HEK293T (cell line): Measurements from ENCODE around the gene BHLHE23.

Experiments used
- BHLHE40 ChIP-seq: fragments of 450-650 bp; IDR thresholded peaks from 2 replicates; pipeline ENCODE4 v1.6.1; 2016; ENCODE audit warnings: mild to moderate bottlenecking, moderate library complexity, borderline replicate concordance
- ELF4 ChIP-seq: fragments of 450-650 bp; IDR thresholded peaks from 2 replicates; pipeline ENCODE4 v1.6.1; 2017; ENCODE audit warnings: antibody characterized with exemption
- FOXK2 ChIP-seq: fragments of 450-650 bp; IDR thresholded peaks from 2 replicates; pipeline ENCODE4 v1.6.1; 2016; ENCODE audit warnings: mild to moderate bottlenecking
- SP1 ChIP-seq: fragments of 450-650 bp; IDR thresholded peaks from 2 replicates; pipeline ENCODE4 v1.6.1; 2017
- SUZ12 ChIP-seq: fragments of 450-650 bp; IDR thresholded peaks from 2 replicates; pipeline ENCODE4 v1.6.1; 2016; ENCODE audit warnings: mild to moderate bottlenecking
- TARDBP ChIP-seq: fragments of 450-650 bp; IDR thresholded peaks from 2 replicates; pipeline ENCODE4 v1.6.1; 2016

GRCh38 chr20:63043348-63044203 is 36.8 kb upstream of the BHLHE23 start:
- no peak for TF ChIP-seq FOXK2
- no peak for TF ChIP-seq BHLHE40
- no peak for TF ChIP-seq ELF4
- TF ChIP-seq SP1, result no peak
- TF ChIP-seq TARDBP, result no peak
- no peak for TF ChIP-seq SUZ12
